Activated CD4-positive, alpha-beta T cell treated with anti-CD3 and anti-CD28 coated beads, Interleukin-2, Interleukin-4, amounts not matched to agents 100 ng/mL and 50 ng/mL, durations not matched to agents 16 hours and 8 hours (primary cell): ENCODE data around the gene IL25.

Experiments
- DNase-seq: peaks from one replicate; pipeline ENCODE4 v3.0.0-alpha.2; 2020; ENCODE audit warnings: low spot score

IL25 gene

GRCh38 chr14:23353433-23353780 is 19.2 kb upstream of the IL25 start:
- no peak for DNase-seq

- no peak for DNase-seq
These were observed 17.6 kb upstream of the IL25 start for GRCh38 chr14:23354990-23355389.

GRCh38 chr14:23355871-23356435 is 16.7 kb upstream of the IL25 start:
- no peak for DNase-seq

GRCh38 chr14:23356662-23357061 is 15.9 kb upstream of the IL25 start:
- no peak for DNase-seq

GRCh38 chr14:23357261-23357660 is 15.3 kb upstream of the IL25 start:
- no peak for DNase-seq

- DNase-seq, result no peak
These were observed 14.6 kb upstream of the IL25 start for GRCh38 chr14:23358042-23358441.

- DNase-seq, result no peak
These were observed 13.9 kb upstream of the IL25 start for GRCh38 chr14:23358553-23359166.

GRCh38 chr14:23359167-23359626 is 13.4 kb upstream of the IL25 start:
- no peak for DNase-seq

GRCh38 chr14:23359722-23360447 is 12.7 kb upstream of the IL25 start:
- DNase-seq, result no peak

GRCh38 chr14:23360496-23360895 is 12.1 kb upstream of the IL25 start:
- DNase-seq, result no peak

- DNase-seq, result peak; percentile 47
These were observed 11.3 kb upstream of the IL25 start for GRCh38 chr14:23361320-23361719.

GRCh38 chr14:23361763-23362162 is 10.8 kb upstream of the IL25 start:
- DNase-seq, result no peak

GRCh38 chr14:23362200-23362599 is 10.4 kb upstream of the IL25 start:
- no peak for DNase-seq

- no peak for DNase-seq
These were observed 8.2 kb upstream of the IL25 start for GRCh38 chr14:23364164-23365035.

GRCh38 chr14:23365036-23365731 is 7.4 kb upstream of the IL25 start, which contains the start of gene EFS:
TSS of gene EFS (minus strand) at chr14:23365172. CDS start at chr14:23365025, 147 bp downstream.
- no peak for DNase-seq

GRCh38 chr14:23365732-23366425 is 6.7 kb upstream of the IL25 start:
- DNase-seq, result no peak

GRCh38 chr14:23366426-23366921 is 6.1 kb upstream of the IL25 start:
- no peak for DNase-seq

GRCh38 chr14:23370221-23370620 is 2.4 kb upstream of the IL25 start:
- no peak for DNase-seq

GRCh38 chr14:23371865-23372264 is 744 bp upstream of the IL25 start:
- DNase-seq, result no peak

GRCh38 chr14:23373041-23373440 is 432 bp downstream of the IL25 start:
- no peak for DNase-seq
